Tongue (tissue), 3 donors: ENCODE data around the gene UPF3A. TPM values are rescaled to one million over a fixed set of nuclear protein-coding genes. Genes with fewer than 3 reads are reported as not detected.
"Not testable (repeated sequence)": the region's sequence is repeated elsewhere in the genome, so short reads cannot be mapped to it uniquely, and the experiment has no call there.

ENCODE experiments used
- DNase-seq: peaks from one replicate; pipeline ENCODE4 v3.0.0-alpha.2; 2015
- small RNA-seq: library from RNA; depleted of rRNA; stranded (forward); fragments of <200 nt; gene quantifications from one replicate; pipeline ENCODE3, GENCODE V24; 2014; ENCODE audit warnings: low replicate concordance
- total RNA-seq: library from RNA; depleted of rRNA; stranded (reverse); fragments of >200 nt; gene quantifications from one replicate; pipeline ENCODE4 v1.2.3, GENCODE V29; 2014

Gene UPF3A
- total RNA-seq, 1 donor from 2014 or later = 48.3 TPM

- DNase-seq = not testable (repeated sequence)
Measured at GRCh38 chr13:114336457-114336856, 55.1 kb downstream of the UPF3A start.

GRCh38 chr13:114338959-114339358 is 57.6 kb downstream of the UPF3A start:
- DNase-seq = no peak

GRCh38 chr13:114339857-114340534 is 58.6 kb downstream of the UPF3A start:
- DNase-seq = peak; percentile 24

GRCh38 chr13:114341003-114341777 is 59.8 kb downstream of the UPF3A start:
- DNase-seq = no peak

- DNase-seq = not testable (repeated sequence)
Measured at GRCh38 chr13:114347256-114347655, 65.9 kb downstream of the UPF3A start.

GRCh38 chr13:114352763-114353162 is 71.4 kb downstream of the UPF3A start:
- DNase-seq = not testable (repeated sequence)

GRCh38 chr13:114353382-114353781 is 72.0 kb downstream of the UPF3A start:
- DNase-seq = not testable (repeated sequence)

Small RNA genes within 50 kb of the gene (small RNA-seq; reads per million reads assigned to genes)
- gene MIR4502 = not detected
- 0.06 reads per million for gene MIR548AR

Other genes with a start within 250 kb of the UPF3A start
- 23.7 TPM for gene RASA3, start 149.0 kb upstream of the UPF3A start, total RNA-seq
- gene CFAP97D2, start 102.3 kb upstream of the UPF3A start, total RNA-seq = not detected
- 71.5 TPM for gene CDC16, start 46.7 kb upstream of the UPF3A start, total RNA-seq
- 6.9 TPM for gene CHAMP1, start 32.9 kb downstream of the UPF3A start, total RNA-seq